GM19240 (cell line): ENCODE results near the gene SLC2A13.
A peak's percentile ranks its signal among the peaks of the same experiment; 100 is the strongest.

Experiments used
- DNase-seq: peaks from one replicate; pipeline ENCODE4 v3.0.0; 2011; ENCODE audit warnings: low spot score; ENCODE audit not compliant: insufficient read length

SLC2A13 gene

GRCh38 chr12:40105515-40106201 is at the start of gene SLC2A13:
Gene SLC2A13, minus strand, starts transcription at chr12:40106081. Its CDS starts 273 bp downstream, at chr12:40105808.
- DNase-seq, result peak; percentile 42

GRCh38 chr12:40154381-40154780 is 48.5 kb upstream of the SLC2A13 start:
- no peak for DNase-seq

GRCh38 chr12:40153432-40153831 is 47.6 kb upstream of the SLC2A13 start:
- no peak for DNase-seq

- no peak for DNase-seq
Measured at GRCh38 chr12:40152783-40153383, 47.0 kb upstream of the SLC2A13 start.

- no peak for DNase-seq
Measured at GRCh38 chr12:40149673-40150260, 43.9 kb upstream of the SLC2A13 start.

GRCh38 chr12:40146800-40147797 is 41.2 kb upstream of the SLC2A13 start:
- DNase-seq, result no peak

- DNase-seq, result no peak
Measured at GRCh38 chr12:40145896-40146295, 40.0 kb upstream of the SLC2A13 start.

- DNase-seq, result no peak
Measured at GRCh38 chr12:40144023-40144422, 38.1 kb upstream of the SLC2A13 start.

GRCh38 chr12:40142001-40142744 is 36.3 kb upstream of the SLC2A13 start:
- no peak for DNase-seq

GRCh38 chr12:40138526-40138925 is 32.6 kb upstream of the SLC2A13 start:
- no peak for DNase-seq

- no peak for DNase-seq
Measured at GRCh38 chr12:40137252-40137651, 31.4 kb upstream of the SLC2A13 start.

GRCh38 chr12:40127408-40127807 is 21.5 kb upstream of the SLC2A13 start:
- DNase-seq, result no peak

GRCh38 chr12:40123496-40123895 is 17.6 kb upstream of the SLC2A13 start:
- no peak for DNase-seq

GRCh38 chr12:40122842-40123241 is 17.0 kb upstream of the SLC2A13 start:
- no peak for DNase-seq

GRCh38 chr12:40117818-40118217 is 11.9 kb upstream of the SLC2A13 start:
- no peak for DNase-seq

- no peak for DNase-seq
Measured at GRCh38 chr12:40110586-40110985, 4.7 kb upstream of the SLC2A13 start.

- DNase-seq, result no peak
Measured at GRCh38 chr12:40107803-40108620, 2.1 kb upstream of the SLC2A13 start.

GRCh38 chr12:40107098-40107802 is 1.4 kb upstream of the SLC2A13 start:
- peak; percentile 53 for DNase-seq

- DNase-seq, result no peak
Measured at GRCh38 chr12:40106655-40107054, 774 bp upstream of the SLC2A13 start.

GRCh38 chr12:40106202-40106533 is 287 bp upstream of the SLC2A13 start:
- no peak for DNase-seq
